Subcutaneous adipose tissue (tissue), 4 donors: Measurements from ENCODE around the gene TFAP2B. TPM values are rescaled to one million over a fixed set of nuclear protein-coding genes. Genes with fewer than 3 reads are reported as not detected.

Experiments used
- CTCF ChIP-seq: fragments of 450-650 bp; IDR thresholded peaks from one replicate; pipeline ENCODE4 v1.5.1; 2016; ENCODE audit warnings: low read depth, mild to moderate bottlenecking, control low read depth, antibody characterized with exemption, moderate library complexity
- total RNA-seq, 4 donors: library from RNA; depleted of rRNA; stranded (reverse); fragments of >200 nt; gene quantifications; one replicate each; pipeline ENCODE4 v1.1.0, GENCODE V29; 2016

TFAP2B gene
- total RNA-seq, 4 donors from 2014 or later = not detected

GRCh38 chr6:50819466-50819903, 814 bp downstream of the TFAP2B start:
- no peak for TF ChIP-seq CTCF

GRCh38 chr6:50819904-50820868, 1.5 kb downstream of the TFAP2B start:
- no peak for TF ChIP-seq CTCF

- no peak for TF ChIP-seq CTCF
These were observed 2.2 kb downstream of the TFAP2B start for GRCh38 chr6:50820869-50821264.

- TF ChIP-seq CTCF = no peak
These were observed 2.9 kb downstream of the TFAP2B start for GRCh38 chr6:50821441-50822077.

- TF ChIP-seq CTCF = no peak
These were observed 3.4 kb downstream of the TFAP2B start for GRCh38 chr6:50822078-50822476.

- TF ChIP-seq CTCF = no peak
These were observed 4.6 kb downstream of the TFAP2B start for GRCh38 chr6:50823094-50823920.

- no peak for TF ChIP-seq CTCF
These were observed 5.9 kb downstream of the TFAP2B start for GRCh38 chr6:50824552-50824951.
